G401.6 (cell line): ENCODE measurements around the gene IPMK.
"Not testable (repeated sequence)": the region's sequence is repeated elsewhere in the genome, so short reads cannot be mapped to it uniquely, and the experiment has no call there.

Source experiments
- FAIRE-seq: peaks from 2 replicates; lab custom pipeline; 2012; peaks lifted over from hg19 to GRCh38; lab: Jason Lieb, UNC

The IPMK gene

DNA sequence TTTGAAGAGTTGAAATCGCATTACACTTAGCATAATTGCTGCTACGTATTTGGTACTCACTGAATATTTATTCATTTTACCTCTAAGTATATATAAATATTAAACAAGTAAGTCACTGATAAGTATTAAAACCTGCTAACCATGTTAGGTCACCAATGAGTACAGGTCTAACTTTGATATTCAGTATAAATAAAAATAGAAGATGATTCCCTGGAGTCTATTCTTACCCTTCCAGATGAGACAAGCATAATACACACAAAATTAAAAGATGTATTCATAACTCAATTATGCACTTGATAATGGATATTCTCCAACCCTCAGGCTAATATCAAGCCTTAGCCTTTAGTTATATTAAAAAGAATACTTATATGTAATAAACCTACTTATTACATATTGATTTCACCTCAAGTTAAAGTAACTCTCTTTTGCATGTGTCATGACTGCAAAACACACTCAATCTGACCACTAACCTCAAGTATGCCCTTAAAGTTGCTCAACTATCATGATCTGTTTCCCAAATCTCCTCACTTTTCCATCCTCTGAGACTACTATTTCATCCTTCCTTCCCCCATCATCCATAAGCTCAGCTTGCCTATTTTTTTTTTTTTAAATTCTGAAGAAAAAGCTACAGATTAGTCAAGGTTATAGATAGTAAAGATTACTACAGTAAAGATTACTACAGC, 46.8 kb downstream of the IPMK start:
- FAIRE-seq = no peak

DNA sequence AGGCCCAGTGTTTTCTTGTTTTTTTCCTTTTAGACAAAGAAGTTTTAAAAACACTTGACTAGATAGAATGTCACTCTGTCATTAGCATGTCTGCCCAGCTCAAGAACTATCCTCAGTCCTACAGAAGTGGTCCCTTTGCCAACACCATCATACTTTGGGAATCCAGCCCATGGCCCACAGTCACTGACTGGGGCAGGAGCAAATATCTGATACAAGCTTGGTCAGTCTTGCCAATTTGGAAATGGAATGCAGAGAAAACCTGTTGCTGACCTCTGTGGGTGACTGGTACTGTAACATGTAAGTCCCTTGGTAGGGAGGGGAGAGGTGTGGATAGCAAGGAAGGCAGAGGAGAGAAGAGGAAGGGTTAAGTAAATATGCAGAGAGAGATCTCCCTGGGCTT, 47.8 kb downstream of the IPMK start:
- no peak for FAIRE-seq

DNA sequence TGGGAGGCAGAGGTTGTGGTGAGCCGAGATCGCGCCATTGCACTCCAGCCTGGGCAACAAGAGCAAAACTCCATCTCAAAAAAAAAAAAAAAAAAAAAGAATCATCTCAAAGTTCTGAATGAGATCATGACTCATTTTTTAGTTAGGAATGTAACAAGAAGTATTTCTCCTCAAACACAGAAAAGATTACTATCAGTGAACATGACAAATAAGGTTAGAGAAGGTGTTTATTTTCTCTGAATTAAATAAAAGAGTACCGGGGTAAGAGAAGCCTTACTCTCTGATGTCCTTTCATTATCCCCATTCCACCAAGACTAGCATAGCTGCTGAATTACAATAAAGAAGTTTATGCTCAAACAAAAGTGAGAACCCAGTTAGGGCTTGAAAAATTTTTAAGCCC, 50.1 kb downstream of the IPMK start:
- no peak for FAIRE-seq

DNA sequence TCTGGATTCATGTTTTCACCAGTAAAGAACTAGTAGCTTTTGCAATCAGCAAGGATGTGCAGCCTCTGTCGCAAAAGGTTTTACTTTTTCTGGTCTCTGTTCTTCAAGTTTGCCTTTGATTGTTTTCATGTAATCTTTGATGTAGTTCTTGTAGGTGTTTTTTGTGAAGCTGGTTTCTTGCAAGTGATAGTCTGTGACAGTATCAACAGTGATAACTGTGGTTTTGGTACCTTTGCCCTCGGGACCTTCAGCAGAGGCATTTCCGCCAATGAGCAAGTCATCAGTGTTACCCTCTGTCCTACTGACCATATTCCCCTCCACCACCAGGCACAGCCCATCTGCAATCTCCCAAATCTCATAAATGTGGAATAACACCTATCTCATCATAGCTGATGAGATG, 55.1 kb downstream of the IPMK start:
- no peak for FAIRE-seq

DNA sequence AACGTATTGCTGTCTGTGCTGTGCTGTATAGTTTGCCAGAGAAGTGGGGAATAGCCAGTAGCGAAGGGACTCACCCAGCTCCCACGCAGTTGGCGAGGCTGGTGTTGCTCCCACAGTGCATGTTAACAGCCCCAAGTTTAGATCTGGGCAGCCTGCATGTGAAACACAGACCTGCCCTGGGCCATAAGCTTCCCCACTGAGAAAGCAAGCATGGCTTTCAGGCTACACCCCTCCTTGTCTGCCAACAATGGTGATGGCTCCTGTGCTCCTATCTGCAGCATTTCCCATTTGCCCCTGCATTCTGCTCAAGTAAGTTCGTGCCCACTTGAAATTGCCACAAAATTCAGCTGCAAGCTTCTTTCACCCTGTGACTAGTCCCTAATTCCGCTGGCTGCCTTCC, 57.5 kb downstream of the IPMK start:
- FAIRE-seq = no peak

DNA sequence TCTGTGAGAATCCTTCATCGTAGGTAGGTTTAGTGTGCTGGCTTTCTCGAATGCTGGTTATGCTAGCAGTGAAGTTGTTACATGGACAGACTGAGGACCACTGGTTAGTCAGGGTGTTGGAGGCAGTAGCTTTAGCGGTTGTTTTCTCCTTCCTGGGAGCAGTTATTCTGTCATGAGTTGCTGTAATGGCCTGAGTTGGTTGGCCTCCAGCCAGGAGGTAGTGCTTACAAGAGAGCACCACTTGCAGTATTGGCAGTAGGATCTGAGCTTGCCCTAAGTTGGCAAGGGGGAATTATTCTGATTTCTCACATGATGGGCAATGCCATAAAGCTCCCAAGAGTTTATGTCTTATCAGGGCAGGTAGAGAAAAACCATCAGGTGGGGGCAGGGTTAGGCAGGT, 58.0 kb downstream of the IPMK start:
- FAIRE-seq = no peak

DNA sequence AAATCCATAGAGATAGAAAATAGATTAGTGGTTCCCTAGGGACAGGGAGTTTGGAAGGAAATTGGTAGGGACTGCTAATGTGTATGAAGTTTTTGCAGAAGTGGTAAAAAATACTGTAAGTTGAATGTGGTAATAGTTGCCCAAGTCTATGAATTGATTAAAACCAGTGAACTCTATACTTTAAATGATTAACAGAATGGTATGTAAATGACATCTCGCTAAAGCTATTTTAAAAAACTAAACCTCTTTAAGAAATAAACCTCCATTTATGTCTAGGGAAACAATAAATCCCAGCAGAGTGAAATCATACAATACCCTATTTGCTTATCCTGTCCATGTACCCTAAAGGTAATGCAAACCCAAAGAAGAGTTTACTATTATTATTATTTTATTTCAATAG, 61.4 kb downstream of the IPMK start:
- no peak for FAIRE-seq

DNA sequence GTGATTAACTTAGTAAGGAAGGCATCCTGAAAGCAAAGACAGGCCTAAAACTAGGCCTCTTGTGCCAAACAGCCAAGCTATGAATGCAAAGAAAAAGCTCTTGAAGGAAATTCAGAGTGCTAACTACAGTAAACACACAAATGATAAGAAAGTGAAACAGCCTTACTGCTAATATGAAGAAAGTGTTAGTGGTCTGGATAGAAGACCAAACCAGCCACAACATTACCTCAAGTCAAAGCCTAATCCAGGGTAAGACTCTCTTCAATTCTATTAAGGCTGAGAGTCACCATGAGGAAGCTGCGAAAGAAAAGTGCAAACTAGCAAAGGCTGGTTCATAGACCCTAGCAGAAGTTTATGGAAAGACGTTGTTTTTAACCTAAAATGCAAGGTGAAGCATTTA, 66.0 kb downstream of the IPMK start:
- FAIRE-seq = no peak

DNA sequence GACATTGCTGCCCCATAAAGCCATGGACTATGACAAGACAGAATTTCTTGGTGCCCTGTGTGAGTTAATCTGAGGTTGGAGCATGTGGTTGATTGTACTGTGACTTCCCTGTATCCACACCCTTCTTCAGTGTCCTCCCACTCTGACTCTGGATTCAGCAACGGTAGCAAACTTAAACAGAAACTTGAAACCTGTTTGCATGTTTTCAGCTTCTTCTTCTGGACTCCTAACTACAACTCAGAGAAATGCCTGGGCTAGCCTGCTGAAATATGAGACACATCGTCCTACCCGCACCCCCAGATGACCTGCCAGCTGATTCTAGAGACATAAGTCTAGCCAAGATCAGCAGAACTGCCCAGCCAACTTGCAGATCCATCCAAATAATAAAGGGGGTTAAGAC, 78.4 kb downstream of the IPMK start:
- FAIRE-seq = no peak

DNA sequence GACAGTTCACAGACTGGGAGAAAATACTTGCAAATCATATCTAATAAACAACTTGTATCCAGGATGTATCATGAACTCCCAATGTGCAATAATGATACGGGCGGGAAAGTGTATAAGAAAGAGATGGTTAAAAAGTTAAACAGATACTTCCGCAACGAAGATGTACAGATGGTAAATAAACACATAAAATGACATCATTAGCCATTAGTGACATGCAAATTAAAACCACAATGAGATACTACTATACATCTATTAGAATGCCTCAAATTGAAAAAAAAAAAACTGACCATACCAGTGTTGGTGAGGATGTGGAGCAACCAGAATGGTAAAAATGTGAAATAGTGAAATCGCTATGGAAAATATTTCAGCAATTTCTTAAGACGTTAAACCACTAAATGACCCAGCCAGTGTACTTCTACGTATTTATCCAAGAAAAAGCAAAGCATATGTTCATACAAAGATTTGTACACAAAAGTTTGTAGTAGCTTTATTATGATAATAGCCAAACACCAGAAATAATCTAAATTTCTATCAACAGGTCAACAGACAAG, 83.5 kb downstream of the IPMK start:
- FAIRE-seq = no peak

DNA sequence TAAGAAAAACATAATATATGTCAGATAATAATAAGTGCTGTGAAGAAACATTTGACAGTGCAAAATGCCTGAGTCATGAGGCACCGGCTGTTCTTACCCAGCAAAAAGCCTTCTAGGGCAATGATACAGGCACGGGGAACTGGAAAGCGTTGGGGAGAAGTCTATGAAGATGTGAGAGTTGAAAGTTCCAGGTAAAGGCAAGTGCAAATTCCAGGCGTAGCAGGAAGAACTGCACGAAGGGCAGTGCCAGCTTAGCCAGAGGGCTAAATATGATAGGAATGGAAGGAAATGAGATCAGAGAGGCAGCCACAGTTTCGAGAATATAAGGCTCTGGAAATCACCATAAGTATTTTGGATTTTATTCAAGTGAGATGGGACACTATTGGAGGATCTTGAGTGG, 87.0 kb downstream of the IPMK start:
- no peak for FAIRE-seq

DNA sequence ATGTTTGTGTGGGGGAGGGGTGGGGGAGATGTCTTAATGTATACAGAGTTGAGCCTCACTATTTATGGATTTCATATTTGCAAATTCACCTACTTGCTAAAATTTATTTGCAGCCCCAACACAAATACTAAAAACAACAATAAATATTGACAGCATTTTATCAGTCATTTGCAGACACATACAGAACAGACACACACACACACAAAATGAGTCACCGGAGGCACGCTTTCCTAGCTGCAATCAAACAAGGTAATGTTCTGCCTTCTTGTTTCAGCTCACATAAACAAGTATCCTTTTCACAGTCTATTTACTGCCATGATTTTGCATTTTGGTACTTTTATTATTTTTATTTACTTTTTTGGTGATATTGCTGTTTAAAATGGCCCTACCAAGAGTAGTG, 88.5 kb downstream of the IPMK start:
- no peak for FAIRE-seq

DNA sequence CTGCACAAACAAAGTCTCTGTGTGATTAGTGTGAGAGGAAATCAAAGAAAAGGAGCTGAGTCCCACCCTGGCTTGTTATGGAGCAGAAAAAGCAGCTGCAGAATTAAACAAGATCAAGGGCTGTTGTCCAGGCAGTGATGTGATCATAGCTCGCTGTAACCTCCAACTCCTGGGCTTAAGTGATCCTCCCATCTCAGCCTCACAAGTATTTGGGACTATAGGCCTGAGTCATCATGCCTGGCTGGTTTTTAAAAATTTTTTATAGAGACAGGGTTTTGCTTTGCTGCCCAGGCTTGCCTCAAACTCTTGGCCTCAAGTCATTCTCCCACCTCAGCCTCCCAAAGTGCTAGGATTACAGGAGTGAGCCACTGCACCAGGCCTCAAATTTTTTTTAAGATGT, 88.9 kb downstream of the IPMK start:
- FAIRE-seq = no peak

DNA sequence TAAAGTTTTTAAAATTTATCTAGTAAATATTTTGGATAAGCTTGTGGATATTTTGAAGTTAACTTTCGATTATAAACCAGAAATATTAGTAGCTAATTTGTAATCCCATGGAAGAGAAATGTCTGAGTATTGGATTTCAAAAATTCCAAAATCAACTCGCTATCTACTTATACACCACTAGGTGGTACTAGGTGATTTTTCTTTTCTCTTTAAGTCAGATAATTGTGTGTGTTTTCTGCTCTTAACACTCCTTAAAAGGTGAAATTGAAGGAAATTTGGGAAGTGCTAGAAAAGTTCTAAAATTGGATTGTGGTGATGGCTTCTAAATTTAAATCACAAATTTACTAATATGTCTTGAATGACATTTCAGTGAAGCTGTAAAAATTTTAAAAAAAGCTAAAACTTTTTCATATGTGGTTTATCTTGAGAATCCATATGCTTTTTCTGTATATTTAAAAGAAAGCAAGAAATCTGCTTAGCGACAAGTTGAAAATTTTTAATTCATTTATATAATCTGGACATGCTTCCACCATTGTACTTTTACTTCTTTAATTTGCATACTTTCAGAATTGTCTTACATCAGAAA, 90.2 kb downstream of the IPMK start:
- peak; percentile 98 for FAIRE-seq

DNA sequence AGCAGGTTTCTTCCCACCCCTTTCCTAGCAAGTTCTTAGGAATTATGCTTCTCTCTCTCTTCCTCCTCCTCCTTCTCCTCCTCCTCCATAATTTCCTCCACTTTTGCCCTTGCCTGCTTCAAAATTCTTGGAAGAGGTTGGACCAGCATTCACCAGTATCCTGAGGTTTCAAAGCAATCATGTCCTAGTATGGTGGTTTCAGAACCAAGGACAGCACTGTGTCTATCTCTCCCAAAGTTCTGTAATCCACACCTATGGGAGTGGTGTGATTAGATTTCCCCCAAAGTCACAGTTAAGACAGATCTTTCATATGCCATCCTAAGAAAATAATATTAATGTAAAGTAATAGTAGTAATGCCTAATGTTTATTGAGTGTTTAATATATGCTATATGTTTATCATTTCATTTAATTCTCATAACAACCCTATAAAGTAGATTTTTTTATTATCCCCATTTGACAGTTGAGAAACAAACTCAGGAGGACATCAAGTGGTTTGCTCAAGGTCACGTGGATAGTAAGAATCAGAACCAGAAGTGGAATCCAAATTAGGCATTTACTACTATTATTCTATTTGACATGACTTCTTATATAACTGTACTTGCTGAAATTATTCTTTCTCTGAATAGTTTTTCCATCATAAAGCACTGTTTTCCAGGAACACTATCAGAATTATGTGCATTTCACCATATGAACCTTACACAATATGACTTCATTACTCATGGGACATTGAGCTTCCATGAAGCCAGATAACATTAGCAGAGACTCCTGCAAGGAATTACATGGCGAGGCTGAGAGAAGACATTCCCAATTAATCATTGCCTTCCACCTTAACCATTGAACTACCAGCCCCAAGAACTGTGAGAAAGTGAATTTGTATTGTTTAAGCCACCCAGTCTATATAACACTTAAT, 91.4 kb downstream of the IPMK start:
- FAIRE-seq = no peak

DNA sequence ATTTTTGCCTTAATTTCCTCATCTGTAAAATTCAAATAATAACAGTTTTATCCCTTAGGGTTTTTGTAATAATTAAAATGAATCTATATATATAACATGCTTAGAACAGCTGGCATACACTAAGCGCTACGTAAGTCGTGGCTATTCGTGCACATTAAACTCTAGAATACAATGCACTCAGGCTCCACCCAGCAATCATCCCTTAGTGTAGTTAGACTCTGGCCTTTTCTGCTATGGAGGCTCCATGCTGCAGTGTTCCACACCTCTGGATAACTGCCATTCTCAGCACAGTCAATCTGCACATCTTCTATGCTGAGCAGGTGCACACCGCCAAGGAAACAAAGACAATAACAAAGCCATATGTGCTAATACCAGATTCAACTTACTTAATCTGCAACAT, 92.9 kb downstream of the IPMK start:
- FAIRE-seq = no peak

DNA sequence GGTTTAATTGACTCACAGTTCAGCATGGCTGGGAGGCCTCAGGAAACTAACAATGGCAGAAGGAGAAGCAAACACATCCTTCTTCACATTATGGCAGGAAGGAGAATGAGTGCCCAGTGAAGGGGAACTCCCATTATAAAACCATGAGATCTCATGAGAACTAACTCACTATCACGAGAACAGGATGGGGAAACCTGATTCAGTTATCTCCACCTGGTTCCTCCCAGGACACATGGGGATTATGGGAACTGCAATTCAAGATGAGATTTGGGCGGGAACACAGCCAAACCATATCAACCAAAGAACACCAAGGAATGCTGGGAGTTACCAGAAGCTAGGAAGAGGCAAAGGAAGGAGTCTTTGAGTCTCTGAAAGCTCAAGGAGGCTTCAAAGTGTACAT, 94.3 kb downstream of the IPMK start:
- no peak for FAIRE-seq

DNA sequence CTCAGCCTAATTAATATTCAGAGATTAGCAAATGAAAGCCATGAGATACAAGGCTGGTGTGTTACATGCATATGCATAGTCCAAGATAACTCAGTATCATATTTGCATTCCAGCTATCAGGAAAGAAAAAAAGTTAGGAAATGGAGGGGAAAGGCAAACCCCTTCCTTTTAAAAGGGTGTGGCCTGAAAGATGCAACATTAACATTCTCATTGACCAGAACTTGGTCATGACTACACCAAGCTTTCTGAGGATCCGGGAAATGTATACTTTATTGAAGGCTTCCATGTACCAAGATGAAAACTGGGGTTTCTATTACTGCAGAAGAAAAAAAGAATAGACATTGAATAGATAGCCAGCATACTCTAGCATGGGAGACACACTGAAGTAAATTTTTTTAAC, 96.5 kb downstream of the IPMK start:
- no peak for FAIRE-seq

DNA sequence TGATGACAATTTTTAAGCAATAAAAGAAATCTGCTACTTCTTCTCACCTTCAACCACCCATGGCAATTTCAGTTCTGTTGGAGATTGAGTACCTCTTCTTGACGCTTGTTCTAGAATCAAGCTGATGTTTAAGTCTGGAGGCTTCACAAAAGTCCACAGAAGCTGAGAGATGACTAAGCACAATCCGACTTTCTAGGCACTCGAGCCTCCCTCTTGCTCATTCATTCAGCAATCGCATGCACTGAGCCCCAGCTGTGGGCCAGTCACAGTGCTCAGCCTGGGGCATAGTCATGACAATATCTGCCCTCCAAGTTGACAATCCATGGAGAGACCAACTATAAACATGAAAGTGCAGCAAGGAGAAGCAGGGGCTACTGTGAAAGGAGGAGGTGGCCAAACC, 103.2 kb downstream of the IPMK start:
- no peak for FAIRE-seq

DNA sequence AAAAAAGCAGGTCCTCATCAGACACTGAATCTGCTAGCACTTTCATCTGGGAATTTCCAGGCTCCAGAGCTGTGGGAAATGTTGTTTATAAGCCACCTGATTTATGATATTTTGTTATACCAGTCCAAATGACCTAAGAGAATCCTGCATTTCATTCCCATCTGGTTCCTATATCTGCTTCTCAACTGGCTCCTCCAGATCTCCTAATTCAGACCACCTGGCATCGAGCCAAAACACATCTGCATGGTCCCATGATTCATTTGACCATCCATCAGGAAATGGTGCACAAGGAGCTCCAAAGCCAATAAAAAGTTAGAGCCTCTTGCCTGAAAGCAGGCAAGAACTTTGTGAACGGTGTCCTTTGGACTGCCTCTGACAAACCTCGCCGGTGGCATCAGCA, 108.9 kb downstream of the IPMK start:
- no peak for FAIRE-seq

DNA sequence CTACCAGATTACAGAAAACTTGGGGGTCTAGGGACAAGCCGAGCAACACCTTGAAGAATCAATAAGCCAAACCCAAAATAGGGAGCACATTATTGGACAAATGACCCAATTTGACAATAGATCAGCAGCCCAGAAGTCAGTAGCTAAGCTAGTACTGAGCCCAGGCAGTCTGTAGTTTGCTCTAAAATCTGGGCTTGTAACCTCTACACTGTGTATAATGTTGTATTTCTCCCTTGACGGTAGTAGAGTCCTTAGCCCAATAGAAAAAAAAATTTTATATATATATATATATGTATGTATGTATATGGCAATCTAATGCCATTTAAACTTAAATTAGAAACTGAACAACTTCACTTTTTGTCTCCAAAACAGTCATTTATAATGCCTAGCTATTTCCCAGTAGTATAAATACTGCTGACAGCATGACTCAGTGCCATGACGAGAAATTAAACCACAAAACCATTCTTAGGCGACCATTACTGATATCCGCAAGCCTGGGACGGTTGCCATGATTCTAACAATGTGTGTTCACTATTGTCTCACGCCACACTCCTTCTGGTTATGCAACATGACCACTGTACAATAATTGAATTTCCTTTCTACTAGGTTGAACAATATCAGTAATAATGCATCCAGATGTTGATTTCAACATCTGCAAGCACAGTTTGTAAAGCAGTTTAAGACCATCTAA, 110.5 kb downstream of the IPMK start:
- no peak for FAIRE-seq

DNA sequence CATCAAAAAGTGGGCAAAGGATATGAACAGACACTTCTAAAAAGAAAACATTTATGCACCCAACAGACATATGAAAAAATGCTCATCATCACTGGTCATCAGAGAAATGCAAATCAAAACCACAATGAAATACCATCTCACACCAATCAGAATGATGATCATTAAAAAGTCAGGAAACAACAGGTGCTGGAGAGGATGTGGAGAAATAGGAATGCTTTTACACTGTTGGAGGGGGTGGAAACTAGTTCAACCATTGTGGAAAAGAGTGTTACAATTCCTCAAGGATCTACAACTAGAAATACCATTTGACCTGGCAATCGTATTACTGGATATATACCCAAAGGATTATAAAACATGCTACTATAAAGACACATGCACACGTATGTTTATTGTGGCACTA, 111.8 kb downstream of the IPMK start:
- FAIRE-seq = not testable (repeated sequence)

DNA sequence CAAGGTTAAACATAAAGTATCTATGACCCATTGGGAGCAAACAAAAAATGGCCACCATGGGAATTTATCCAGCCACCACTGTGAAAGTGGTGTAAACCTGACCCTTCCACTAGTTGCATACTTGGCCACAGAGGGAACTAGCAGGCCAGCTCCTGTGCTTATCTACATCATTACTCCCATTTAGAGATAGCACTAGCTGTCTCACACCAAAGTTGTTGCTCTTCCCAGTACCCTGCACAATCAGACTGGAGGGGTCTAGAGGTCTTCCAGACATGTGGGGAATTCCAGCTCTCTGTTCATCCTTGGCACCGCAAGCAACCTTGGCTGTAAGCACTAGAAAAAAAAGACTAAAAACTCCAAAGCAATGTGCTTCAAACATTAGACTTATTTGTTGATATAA, 113.9 kb downstream of the IPMK start:
- FAIRE-seq = no peak
